Testis (tissue), 2 donors: ENCODE measurements around the gene ZNF527.

Source experiments
- POLR2A ChIP-seq: fragments of 450-650 bp; IDR thresholded peaks from one replicate; pipeline ENCODE4 v1.6.1; 2017; ENCODE audit warnings: antibody characterized with exemption, mild to moderate bottlenecking, moderate library complexity
- TF ChIP-seq, protein P1 (sequence below), 3 experiments: fragments of 450-650 bp in 2 of 3; fragments of 200-600 bp in 1 of 3; sonication (generic) in 1 of 3; IDR thresholded peaks; one replicate each; pipeline ENCODE4 v1.5.1; 2016 to 2019; ENCODE audit warnings: antibody characterized with exemption in 3 of 3, mild to moderate bottlenecking in 2 of 3, moderate library complexity in 1 of 3

DNA sequence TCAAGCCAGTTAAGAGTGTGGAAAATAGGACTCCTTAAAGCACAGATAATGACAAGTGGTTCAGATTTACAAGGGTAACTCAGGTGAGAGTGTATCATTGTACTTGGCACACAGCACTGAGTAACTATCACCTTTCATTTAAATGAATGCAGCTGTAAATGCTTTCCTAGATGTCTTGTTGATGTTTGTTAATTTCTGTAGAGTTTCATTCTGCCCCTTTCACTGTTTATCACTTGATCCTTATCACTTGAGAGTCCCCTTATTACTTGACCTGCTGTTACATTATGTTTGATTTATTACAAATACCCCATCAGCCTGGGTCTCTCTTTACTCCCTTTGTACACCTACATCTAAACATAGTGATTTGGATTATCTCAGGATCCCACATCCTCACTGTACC is 38.1 kb upstream of the ZNF527 start:
- TF ChIP-seq, protein P1, sequence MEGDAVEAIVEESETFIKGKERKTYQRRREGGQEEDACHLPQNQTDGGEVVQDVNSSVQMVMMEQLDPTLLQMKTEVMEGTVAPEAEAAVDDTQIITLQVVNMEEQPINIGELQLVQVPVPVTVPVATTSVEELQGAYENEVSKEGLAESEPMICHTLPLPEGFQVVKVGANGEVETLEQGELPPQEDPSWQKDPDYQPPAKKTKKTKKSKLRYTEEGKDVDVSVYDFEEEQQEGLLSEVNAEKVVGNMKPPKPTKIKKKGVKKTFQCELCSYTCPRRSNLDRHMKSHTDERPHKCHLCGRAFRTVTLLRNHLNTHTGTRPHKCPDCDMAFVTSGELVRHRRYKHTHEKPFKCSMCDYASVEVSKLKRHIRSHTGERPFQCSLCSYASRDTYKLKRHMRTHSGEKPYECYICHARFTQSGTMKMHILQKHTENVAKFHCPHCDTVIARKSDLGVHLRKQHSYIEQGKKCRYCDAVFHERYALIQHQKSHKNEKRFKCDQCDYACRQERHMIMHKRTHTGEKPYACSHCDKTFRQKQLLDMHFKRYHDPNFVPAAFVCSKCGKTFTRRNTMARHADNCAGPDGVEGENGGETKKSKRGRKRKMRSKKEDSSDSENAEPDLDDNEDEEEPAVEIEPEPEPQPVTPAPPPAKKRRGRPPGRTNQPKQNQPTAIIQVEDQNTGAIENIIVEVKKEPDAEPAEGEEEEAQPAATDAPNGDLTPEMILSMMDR (IDR thresholded peaks at IDR 0.05), result no peak
- TF ChIP-seq POLR2A, result no peak
